ENCODE data around the gene KHSRP. TPM values are rescaled to one million over a fixed set of nuclear protein-coding genes. Genes with fewer than 3 reads are reported as not detected.

Gene KHSRP
- total RNA-seq, 2 experiments from 2014 or later, result 483 to 489 TPM

GRCh38 chr19:6457958-6458694 lies 33.5 kb upstream of the KHSRP start:
- peaks cover 19% of the 10 kb centered on the region for H3K9me3 Mint-ChIP-seq
- H3K27ac Mint-ChIP-seq, result no peak overlapping the region
- H3K27me3 Mint-ChIP-seq, result no peaks in the 10 kb centered on the region

DNA sequence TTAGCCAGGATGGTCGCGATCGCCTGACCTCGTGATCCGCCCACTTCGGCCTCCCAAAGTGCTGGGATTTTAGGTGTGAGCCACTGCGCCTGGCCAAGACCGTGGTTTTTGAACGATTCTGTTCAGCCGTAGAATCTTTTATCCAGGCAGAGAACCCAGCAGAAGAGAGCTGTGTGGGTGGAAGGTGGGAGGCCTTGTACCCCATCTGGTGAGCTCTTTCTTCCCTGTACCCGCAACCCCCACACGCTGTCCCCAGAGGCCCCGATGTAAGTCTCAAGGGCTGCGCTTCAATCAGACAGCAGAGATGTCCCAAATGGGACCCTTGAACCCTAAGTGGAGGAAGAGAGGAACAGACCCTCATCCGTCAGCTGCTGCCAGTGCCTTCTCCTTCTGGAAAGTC lies 31.3 kb upstream of the KHSRP start:
- Mint-ChIP-seq H3K4me1 (peaks cover 15% of the 10 kb centered on the region), H3K9me3 (peaks cover 19% of the 10 kb centered on the region), H3K27me3 (no peaks in the 10 kb centered on the region), H3K27ac (no peak overlapping the region), H3K36me3 (peaks cover 49% of the 10 kb centered on the region), H3K4me3 (no peak overlapping the region)
- DNase-seq, result no peak

More at GRCh38 chr19:6457958-6458694, 33.5 kb upstream of the KHSRP start:
- H3K36me3 Mint-ChIP-seq, result peaks cover 40% of the 10 kb centered on the region
- H3K4me3 Mint-ChIP-seq, result peak overlapping the region; percentile 82
- DNase-seq, result no peak
- peaks cover 19% of the 10 kb centered on the region for H3K4me1 Mint-ChIP-seq

- H3K4me3 Mint-ChIP-seq, result no peak overlapping the region
- DNase-seq, result no peak
- peaks cover 54% of the 10 kb centered on the region for H3K36me3 Mint-ChIP-seq
- peaks cover 19% of the 10 kb centered on the region for H3K9me3 Mint-ChIP-seq
- H3K27me3 Mint-ChIP-seq, result no peaks in the 10 kb centered on the region
- H3K27ac Mint-ChIP-seq, result no peak overlapping the region
- peaks cover 10% of the 10 kb centered on the region for H3K4me1 Mint-ChIP-seq
These were observed 29.4 kb upstream of the KHSRP start for GRCh38 chr19:6453951-6454565.

GRCh38 chr19:6452899-6453298 lies 28.3 kb upstream of the KHSRP start:
- Mint-ChIP-seq H3K36me3 (peaks cover 54% of the 10 kb centered on the region), H3K4me3 (no peak overlapping the region), H3K9me3 (peaks cover 19% of the 10 kb centered on the region), H3K27me3 (no peaks in the 10 kb centered on the region), H3K27ac (no peak overlapping the region), H3K4me1 (no peaks in the 10 kb centered on the region)
- no peak for DNase-seq

DNA sequence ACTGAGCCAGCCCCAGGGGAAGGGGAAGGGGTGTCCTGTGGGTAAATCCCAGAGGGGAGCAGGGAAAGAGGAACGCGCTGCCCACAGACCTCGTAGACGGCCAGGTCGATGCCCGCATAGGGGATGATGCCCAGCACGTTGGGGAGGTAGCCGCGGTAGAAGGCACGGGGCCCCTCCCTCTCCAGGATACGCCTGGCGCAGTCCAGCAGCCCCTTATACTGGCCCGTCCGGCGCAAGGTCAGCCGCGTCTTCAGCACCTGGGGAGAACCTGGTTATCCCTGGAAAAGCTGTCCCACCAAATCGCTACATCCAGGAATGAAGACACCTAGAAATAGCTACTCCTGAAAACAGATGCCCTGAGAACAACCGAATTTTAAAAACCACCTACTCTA lies 27.6 kb upstream of the KHSRP start:
- H3K27me3 Mint-ChIP-seq, result no peaks in the 10 kb centered on the region
- DNase-seq, result no peak
- peaks cover 53% of the 10 kb centered on the region for H3K36me3 Mint-ChIP-seq
- H3K9me3 Mint-ChIP-seq, result peaks cover 19% of the 10 kb centered on the region
- no peak overlapping the region for H3K27ac Mint-ChIP-seq
- no peaks in the 10 kb centered on the region for H3K4me1 Mint-ChIP-seq
- H3K4me3 Mint-ChIP-seq, result no peak overlapping the region

GRCh38 chr19:6451583-6452222 lies 27.1 kb upstream of the KHSRP start:
- Mint-ChIP-seq H3K27me3 (no peaks in the 10 kb centered on the region), H3K9me3 (peaks cover 19% of the 10 kb centered on the region), H3K27ac (no peak overlapping the region), H3K4me3 (no peak overlapping the region), H3K36me3 (peaks cover 49% of the 10 kb centered on the region), H3K4me1 (no peaks in the 10 kb centered on the region)
- no peak for DNase-seq

DNA sequence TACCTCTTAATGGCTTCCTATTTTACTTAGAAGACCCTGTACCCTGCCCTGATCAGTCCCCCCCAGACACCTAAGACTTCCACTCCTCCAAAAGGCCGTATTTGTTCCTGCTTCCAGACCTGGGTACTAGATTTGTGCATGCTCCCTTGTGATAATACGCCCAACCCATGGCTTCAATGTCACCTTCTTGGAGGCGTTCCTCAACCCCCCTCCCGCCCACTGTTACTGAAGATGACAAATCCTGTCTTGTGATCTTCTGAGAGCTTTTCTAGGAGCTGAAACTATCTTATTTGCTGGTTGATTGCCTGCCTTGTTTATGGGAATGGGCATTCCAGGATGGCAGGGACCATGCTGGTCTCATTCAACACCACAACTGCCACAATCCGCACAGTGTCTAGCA lies 25.6 kb upstream of the KHSRP start:
- Mint-ChIP-seq H3K4me1 (no peaks in the 10 kb centered on the region), H3K27me3 (no peaks in the 10 kb centered on the region), H3K4me3 (no peak overlapping the region), H3K27ac (no peak overlapping the region), H3K9me3 (peaks cover 14% of the 10 kb centered on the region), H3K36me3 (peaks cover 46% of the 10 kb centered on the region)
- no peak for DNase-seq

GRCh38 chr19:6448045-6448444 lies 23.4 kb upstream of the KHSRP start:
- no peak overlapping the region for H3K4me3 Mint-ChIP-seq
- no peak for DNase-seq
- peaks cover 25% of the 10 kb centered on the region for H3K36me3 Mint-ChIP-seq
- no peaks in the 10 kb centered on the region for H3K27me3 Mint-ChIP-seq
- no peaks in the 10 kb centered on the region for H3K4me1 Mint-ChIP-seq
- H3K9me3 Mint-ChIP-seq, result no peaks in the 10 kb centered on the region
- H3K27ac Mint-ChIP-seq, result no peak overlapping the region

- Mint-ChIP-seq H3K4me3 (no peak overlapping the region), H3K9me3 (no peaks in the 10 kb centered on the region), H3K36me3 (peaks cover 17% of the 10 kb centered on the region), H3K27me3 (no peaks in the 10 kb centered on the region), H3K27ac (no peak overlapping the region), H3K4me1 (no peaks in the 10 kb centered on the region)
- DNase-seq, result no peak
These were observed 21.8 kb upstream of the KHSRP start for GRCh38 chr19:6446452-6446851.

DNA sequence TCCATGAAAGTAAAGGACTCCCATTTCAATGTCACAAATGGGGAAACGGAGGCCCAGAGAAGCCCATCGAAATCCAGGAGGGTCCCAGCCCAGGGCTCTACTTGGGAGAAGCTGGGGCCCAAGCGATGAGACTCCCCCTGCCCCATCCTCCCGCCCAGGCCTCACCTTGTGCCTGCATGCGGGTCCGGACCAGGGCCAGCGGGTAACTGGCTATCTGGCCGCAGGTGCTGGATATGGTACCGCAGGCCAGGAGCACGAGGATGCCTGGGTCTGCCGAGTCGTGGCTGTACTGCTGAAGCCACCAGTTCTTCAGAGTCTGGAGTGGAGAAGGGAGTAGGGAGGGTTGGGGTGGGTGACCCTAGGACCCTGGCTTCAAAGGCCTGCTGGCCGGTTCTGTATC lies 19.4 kb upstream of the KHSRP start:
- H3K27me3 Mint-ChIP-seq, result no peaks in the 10 kb centered on the region
- H3K9me3 Mint-ChIP-seq, result no peaks in the 10 kb centered on the region
- H3K4me3 Mint-ChIP-seq, result no peak overlapping the region
- DNase-seq, result no peak
- H3K36me3 Mint-ChIP-seq, result peaks cover 13% of the 10 kb centered on the region
- H3K4me1 Mint-ChIP-seq, result no peaks in the 10 kb centered on the region
- H3K27ac Mint-ChIP-seq, result no peak overlapping the region

DNA sequence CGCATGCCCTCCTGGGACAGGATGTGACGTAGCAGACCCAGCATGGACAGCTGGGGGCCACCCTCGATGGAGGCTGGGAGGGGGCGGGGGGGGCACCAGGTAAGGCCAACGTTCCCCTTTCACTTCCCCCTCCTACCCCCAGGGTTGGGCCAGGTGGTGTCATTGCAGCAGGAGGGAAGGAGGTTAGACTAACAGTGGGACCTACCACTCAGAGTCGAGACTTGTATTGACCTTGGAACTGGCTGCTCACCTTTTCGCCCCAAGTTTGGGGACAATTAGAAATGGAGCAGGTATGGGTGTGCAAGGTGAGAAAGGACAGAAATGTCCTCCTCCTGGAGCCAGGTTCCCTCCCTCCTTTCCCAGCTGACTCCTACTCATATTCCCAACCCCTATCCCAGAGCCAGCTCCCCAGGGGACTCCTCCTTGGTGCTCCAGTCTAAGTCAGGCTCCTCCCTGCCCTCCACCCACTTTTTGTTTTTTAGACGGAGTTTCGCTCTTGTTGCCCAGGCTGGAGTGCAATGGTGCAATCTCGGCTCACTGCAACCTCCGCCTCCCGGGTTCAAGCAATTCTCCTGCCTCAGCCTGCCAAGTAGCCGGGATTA lies 17.6 kb upstream of the KHSRP start:
- H3K27me3 Mint-ChIP-seq, result no peaks in the 10 kb centered on the region
- H3K27ac Mint-ChIP-seq, result no peak overlapping the region
- no peaks in the 10 kb centered on the region for H3K4me1 Mint-ChIP-seq
- no peak overlapping the region for H3K4me3 Mint-ChIP-seq
- peaks cover 13% of the 10 kb centered on the region for H3K36me3 Mint-ChIP-seq
- H3K9me3 Mint-ChIP-seq, result no peaks in the 10 kb centered on the region
- no peak for DNase-seq

DNA sequence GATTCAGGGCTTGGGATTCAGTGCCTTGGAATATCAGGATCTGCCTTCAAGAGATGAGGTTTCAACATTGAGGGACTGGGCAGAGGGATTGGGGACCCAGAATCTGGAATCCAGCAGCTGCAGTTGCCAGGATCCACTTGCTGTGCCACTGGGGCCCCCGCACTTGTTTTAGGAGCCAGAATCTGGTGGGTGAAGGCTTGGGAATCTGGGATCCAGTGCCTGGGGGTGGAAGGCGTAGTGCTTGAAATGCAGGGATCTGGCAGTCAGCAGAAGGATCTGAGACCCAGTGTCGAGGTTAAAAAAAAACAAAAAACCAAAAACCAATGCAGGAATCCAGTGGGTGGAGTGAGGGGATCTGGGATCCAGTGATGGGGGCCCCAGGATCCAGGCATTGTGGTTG lies 16.3 kb upstream of the KHSRP start:
- no peak overlapping the region for H3K4me3 Mint-ChIP-seq
- H3K4me1 Mint-ChIP-seq, result no peaks in the 10 kb centered on the region
- no peak for DNase-seq
- H3K27ac Mint-ChIP-seq, result no peak overlapping the region
- H3K36me3 Mint-ChIP-seq, result peaks cover 7% of the 10 kb centered on the region
- H3K9me3 Mint-ChIP-seq, result no peaks in the 10 kb centered on the region
- H3K27me3 Mint-ChIP-seq, result no peaks in the 10 kb centered on the region

- Mint-ChIP-seq H3K4me1 (no peaks in the 10 kb centered on the region), H3K9me3 (no peaks in the 10 kb centered on the region), H3K36me3 (no peaks in the 10 kb centered on the region), H3K4me3 (no peak overlapping the region), H3K27ac (no peak overlapping the region), H3K27me3 (no peaks in the 10 kb centered on the region)
- no peak for DNase-seq
These were observed 15.1 kb upstream of the KHSRP start for GRCh38 chr19:6439743-6440142.

GRCh38 chr19:6433663-6434062 lies 9.1 kb upstream of the KHSRP start, which contains the start of gene SLC25A41:
Gene SLC25A41 (minus strand): TSS chr19:6433763. CDS start chr19:6433693, 70 bp downstream.
- DNase-seq, result no peak
- Mint-ChIP-seq H3K4me1 (peaks cover 6% of the 10 kb centered on the region), H3K27me3 (no peaks in the 10 kb centered on the region), H3K27ac (no peak within 1 kb of the TSS), H3K36me3 (peaks cover 9% of the 10 kb centered on the region), H3K9me3 (no peaks in the 10 kb centered on the region), H3K4me3 (no peak within 1 kb of the TSS)

DNA sequence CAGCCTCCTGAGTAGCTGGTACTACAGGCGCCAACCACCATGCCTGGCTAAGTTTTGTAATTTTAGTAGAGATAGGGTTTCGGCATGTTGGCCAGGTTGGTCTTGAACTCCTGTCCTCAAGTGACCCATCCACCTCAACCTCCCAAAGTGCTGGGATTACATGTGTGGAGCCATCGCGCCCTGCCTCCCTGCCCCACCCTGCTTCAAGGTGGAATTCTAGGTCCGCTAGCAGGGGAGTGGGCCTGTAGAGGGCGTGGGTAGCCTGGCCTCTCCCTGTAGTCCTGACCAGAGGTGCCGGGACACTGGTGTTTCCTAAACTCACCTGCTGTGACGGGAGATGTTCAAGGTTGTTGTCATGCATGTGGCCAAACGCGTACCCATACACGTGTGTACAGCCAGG lies 8.6 kb upstream of the KHSRP start:
- DNase-seq, result no peak
- peaks cover 9% of the 10 kb centered on the region for H3K36me3 Mint-ChIP-seq
- peaks cover 6% of the 10 kb centered on the region for H3K4me1 Mint-ChIP-seq
- no peak overlapping the region for H3K27ac Mint-ChIP-seq
- H3K27me3 Mint-ChIP-seq, result no peaks in the 10 kb centered on the region
- no peak overlapping the region for H3K4me3 Mint-ChIP-seq
- H3K9me3 Mint-ChIP-seq, result no peaks in the 10 kb centered on the region
